GM12865 (cell line): ENCODE measurements around the gene GPC5.
"Not testable (repeated sequence)": the region's sequence is repeated elsewhere in the genome, so short reads cannot be mapped to it uniquely, and the experiment has no call there.

ENCODE experiments used
- DNase-seq: peaks from one replicate; pipeline ENCODE4 v3.0.0; 2010; ENCODE audit warnings: low read depth
- H3K4me3 ChIP-seq: 2 replicates; pipeline ENCODE4 v1.5.1; 2011; ENCODE audit warnings: mild to moderate bottlenecking, low read depth, low read length, control low read depth
- TF ChIP-seq, protein P1 (sequence below): IDR thresholded peaks from 2 replicates; pipeline ENCODE4 v1.5.1; 2011; ENCODE audit warnings: low read length, control low read depth, low read depth, inconsistent platforms; ENCODE audit not compliant: insufficient read depth; ENCODE audit errors: missing control alignments

The GPC5 gene

DNA sequence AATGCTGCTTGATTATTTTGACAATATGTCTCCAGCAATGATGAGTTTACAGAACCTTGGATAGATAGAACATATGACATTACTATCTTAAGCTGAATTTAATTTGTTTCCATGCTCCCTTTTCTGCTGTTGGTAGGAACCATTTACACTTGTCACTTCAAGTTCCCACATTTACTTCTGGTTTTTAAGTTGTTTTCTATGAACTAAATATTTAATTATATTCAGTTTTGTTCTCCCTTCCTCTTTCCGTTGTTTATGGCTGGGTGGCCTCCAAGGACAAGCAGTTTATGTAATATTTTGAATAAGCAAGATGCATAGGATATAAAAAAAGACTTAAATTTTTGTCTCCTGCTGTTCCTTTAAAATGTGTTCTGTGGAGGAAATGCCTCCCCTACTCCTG is 860.6 kb downstream of the GPC5 start:
- TF ChIP-seq, protein P1, sequence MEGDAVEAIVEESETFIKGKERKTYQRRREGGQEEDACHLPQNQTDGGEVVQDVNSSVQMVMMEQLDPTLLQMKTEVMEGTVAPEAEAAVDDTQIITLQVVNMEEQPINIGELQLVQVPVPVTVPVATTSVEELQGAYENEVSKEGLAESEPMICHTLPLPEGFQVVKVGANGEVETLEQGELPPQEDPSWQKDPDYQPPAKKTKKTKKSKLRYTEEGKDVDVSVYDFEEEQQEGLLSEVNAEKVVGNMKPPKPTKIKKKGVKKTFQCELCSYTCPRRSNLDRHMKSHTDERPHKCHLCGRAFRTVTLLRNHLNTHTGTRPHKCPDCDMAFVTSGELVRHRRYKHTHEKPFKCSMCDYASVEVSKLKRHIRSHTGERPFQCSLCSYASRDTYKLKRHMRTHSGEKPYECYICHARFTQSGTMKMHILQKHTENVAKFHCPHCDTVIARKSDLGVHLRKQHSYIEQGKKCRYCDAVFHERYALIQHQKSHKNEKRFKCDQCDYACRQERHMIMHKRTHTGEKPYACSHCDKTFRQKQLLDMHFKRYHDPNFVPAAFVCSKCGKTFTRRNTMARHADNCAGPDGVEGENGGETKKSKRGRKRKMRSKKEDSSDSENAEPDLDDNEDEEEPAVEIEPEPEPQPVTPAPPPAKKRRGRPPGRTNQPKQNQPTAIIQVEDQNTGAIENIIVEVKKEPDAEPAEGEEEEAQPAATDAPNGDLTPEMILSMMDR = no peak
- no peak overlapping the region for H3K4me3 ChIP-seq

DNA sequence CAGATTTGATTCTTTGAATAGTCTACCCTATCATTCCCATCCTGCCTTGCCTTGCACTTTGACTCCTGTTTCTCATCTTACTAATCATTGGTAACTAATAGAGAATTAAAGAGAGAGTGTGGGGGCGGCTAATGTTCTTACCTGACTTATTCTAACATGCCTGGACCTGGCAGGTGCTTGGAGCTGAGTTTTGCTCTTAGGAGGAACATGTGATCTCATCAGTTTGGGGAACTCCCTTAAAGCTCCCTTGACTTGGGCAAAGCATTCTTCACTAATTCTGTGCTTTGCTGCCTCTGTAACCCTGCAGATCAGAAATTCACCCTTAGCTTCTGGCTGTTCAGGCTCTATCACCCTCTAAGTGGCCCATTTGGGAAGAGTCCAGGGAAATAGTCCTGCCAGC is 861.1 kb downstream of the GPC5 start:
- H3K4me3 ChIP-seq = no peak overlapping the region
- TF ChIP-seq, protein P1 = no peak
- DNase-seq = no peak

More for the DNA sequence above, 860.6 kb downstream of the GPC5 start:
- no peak for DNase-seq

DNA sequence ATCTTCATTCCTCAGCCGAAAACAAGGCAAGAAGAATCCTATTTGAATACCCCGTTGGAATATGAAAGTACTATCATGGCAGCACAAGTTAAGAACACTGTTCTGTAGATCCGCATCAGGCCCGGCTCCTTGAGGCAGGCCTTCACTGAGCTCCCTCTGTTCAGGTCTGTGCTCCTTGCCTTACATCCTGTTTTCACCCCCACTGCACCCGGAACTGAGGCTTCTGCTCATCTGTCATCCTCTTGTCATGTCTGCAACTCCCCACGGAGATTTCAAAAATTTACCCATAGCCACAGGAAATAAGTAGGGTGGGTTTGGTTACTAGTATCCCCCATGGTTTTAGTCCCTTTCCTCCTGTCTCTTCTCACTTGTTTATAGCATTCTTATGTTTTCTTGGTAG is 861.9 kb downstream of the GPC5 start:
- no peak overlapping the region for H3K4me3 ChIP-seq
- DNase-seq = peak; percentile 2
- TF ChIP-seq, protein P1 = no peak

DNA sequence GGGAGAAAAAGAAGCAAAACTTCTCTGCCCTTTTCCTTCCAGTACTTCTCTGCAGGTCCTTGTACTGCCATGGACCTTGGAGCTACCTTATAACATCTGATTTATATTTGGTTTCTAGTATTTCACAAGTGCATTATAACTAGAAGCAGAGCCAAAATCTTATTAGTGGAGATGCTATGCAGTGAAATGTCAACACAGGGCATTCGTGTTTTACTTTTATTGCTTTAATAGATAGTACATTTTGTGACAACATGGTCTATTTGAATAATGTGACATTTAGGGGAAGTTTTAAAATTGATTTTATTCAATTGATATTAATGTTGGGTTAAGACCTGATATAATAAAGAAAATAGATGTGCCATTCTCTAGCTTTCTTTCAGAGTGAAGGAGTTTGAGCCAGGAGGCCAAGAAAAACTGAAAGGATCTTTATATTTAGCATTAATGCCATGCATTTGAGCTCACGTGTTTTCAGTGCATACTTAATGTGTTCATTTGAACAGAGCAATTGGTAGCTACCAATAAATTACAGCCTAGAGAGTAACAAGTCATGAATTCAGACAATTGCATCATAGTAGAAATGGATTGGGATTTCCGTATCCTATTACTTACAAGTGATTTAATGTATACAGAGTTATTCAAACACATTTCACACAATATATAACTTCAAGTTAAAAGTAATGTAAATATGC is 863.8 kb downstream of the GPC5 start:
- no peak for DNase-seq
- no peak overlapping the region for H3K4me3 ChIP-seq

DNA sequence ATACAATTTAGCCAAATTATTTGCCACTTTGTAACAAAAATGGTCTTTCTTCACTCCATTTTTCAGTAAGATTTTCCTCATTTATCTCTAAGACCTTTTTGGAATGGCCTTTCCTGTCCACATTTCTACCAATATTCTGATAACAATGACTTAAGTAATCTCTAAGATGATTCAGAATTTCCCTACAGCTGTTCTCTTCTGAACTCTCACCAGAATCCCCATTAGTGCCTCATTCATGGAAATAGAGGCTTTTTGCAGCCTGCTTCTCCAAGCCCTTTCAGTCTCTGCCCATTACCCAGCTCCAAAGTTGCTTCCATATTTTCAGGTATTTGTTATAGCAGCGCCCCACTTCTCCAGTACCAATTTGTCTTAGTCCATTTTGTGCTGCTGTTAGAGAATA is 867.0 kb downstream of the GPC5 start:
- H3K4me3 ChIP-seq = no peak overlapping the region
- DNase-seq = no peak
- TF ChIP-seq, protein P1 = no peak

More for the DNA sequence above, 863.8 kb downstream of the GPC5 start:
- TF ChIP-seq, protein P1 = no peak

DNA sequence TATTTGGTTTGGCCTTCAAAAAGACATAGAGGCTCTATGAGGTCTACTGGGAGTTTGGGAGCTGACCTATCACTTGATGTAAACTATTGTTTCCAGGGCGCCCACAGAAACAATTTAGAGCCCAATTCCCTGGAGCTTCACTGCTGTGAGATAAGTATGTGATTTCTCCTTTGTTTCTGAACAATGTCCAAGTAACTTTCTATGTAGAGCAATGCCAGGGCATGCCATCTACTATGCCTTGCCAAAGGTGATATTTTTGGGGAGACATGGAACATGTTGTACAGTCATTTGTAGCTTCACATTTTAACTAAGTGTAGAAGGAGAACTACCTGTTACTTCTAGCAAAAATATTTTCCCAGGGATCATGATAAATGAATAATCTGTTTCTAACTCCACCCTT is 872.6 kb downstream of the GPC5 start:
- DNase-seq = no peak
- no peak overlapping the region for H3K4me3 ChIP-seq
- TF ChIP-seq, protein P1 = no peak

DNA sequence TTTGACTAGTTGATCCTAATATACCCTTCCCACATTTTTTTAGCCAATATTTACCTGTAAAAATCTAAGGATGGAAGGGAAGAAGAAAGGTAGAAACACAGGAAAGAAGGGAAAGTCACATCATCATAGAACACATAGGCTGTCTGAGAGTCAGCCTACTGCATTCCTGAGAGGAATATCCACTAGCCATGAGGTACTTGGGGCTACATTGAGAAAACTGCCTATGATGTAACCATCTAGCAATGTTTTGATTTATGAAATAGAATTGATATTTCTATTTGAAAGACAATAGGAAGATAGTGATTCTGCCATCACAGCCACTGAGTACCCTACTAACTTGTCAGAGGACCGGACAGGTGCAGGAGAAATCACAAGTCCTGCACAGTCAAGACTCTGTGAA is 873.8 kb downstream of the GPC5 start:
- TF ChIP-seq, protein P1 = no peak
- H3K4me3 ChIP-seq = no peak overlapping the region
- DNase-seq = no peak

DNA sequence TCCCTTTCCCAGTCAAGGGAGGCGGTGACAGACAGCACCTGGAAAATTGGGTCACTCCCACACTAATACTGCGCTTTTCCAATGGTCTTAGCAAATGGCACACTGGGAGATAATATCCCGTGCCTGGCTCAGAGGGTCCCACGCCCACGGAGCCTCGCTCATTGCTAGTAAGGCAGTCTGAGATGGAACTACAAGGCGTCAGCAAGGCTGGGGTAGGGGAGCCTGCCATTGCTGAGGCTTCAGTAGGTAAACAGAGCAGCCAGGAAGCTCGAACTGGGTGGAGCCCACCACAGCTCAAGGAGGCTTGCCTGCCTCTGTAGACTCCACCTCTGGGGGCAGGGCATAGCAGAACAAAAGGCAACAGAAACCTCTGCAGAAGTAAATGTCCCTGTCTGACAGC is 882.6 kb downstream of the GPC5 start:
- not testable (repeated sequence) for H3K4me3 ChIP-seq, DNase-seq

DNA sequence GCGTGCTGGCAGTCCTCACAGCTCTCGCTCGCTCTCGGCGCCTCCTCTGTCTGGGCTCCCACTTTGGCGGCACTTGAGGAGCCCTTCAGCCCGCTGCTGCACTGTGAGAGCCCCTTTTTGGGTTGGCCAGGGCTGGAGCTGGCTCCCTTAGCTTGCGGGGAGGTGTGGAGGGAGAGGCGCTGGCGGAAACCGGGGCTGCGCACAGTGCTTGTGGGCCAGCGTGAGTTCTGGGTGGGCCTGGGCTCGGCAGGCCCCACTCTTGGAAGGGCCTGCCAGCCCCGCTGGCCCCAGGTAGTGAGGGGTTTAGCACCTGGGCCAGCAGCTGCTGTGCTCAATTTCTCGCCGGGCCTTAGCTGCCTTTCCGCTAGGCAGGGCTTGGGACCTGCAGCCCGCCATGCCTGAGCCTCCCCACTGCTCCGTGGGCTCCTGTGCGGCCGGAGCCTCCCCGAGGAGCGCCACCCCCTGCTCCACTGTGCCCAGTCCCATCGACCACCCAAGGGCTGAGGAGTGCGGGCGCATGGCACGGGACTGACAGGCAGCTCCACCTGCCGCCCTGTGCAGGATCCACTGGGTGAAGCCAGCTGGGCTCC is 892.4 kb downstream of the GPC5 start:
- not testable (repeated sequence) for H3K4me3 ChIP-seq, DNase-seq

DNA sequence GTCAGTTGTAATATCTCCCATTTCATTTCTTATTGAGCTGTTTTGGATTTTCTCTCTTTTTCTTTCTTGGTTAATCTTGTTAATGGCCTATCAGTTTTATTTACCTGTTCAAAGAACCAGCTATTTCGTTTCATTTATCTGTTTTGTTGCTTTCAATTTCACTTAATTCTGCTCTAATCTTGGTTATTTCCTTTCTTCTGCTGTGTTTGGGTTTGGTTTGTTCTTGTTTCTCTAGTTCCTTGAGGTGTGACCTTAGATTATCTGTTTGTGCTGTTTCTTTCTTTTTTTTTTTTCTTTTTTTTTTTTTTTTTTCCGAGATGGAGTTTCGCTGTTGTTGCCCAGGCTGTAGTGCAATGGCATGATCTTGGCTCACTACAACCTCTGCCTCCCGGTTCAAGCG is 896.1 kb downstream of the GPC5 start:
- not testable (repeated sequence) for H3K4me3 ChIP-seq, DNase-seq

DNA sequence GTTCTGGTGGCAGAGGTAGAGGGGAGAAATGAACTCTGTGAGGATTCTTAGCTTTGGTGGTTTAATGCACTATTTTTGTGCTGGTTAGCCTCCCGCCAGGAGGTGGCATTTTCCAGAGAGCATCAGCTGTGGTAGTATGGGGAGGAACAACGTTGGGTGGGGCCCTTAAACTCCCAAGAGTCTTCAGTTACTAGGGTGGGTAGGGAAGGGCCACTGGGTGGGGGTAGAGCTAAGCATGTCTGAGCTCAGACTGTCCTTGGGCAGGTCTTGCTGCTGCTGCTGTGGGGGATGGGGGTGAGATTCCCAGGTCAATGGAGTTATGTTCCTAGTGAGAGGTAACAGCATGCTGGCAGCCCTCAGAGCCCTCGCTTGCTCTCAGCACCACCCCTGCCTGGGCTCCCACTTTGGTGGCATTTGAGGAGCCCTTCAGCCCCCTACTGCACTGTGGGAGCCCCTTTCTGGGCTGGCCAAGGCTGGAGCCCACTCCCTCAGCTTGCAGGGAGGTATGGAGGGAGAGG is 897.8 kb downstream of the GPC5 start:
- not testable (repeated sequence) for DNase-seq, H3K4me3 ChIP-seq
